Stimulated activated CD4-positive, alpha-beta T cell treated with anti-CD3 and anti-CD28 coated beads, Interleukin-12 subunit alpha, Interleukin-12 subunit beta, amount 100 ng/mL, for 4 hours (primary cell): Measurements from ENCODE around the gene FBXO9.

ENCODE experiments used
- DNase-seq: peaks from one replicate; pipeline ENCODE4 v3.0.0-alpha.2; 2020

Gene FBXO9

DNA sequence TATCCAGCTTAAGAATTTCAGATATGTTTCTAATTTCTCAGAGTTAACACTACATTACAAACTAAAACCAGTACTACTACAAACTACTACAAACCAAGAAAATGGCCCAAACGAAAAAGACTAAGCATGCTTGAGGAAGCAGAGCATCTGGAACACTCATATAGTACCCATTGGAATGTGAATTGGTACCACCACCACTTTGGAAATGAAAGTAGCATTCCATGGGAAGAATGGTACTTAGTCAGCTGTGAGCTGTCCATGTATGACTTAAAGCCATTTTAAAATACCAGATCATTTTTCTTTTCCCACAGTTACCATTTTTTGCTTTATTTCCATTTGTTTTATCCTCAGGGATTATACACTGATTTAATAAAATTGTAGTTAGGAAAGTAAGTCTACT is 30.5 kb downstream of the FBXO9 start:
- no peak for DNase-seq

GRCh38 chr6:53100561-53100960 is 35.4 kb downstream of the FBXO9 start:
- DNase-seq, result no peak

DNA sequence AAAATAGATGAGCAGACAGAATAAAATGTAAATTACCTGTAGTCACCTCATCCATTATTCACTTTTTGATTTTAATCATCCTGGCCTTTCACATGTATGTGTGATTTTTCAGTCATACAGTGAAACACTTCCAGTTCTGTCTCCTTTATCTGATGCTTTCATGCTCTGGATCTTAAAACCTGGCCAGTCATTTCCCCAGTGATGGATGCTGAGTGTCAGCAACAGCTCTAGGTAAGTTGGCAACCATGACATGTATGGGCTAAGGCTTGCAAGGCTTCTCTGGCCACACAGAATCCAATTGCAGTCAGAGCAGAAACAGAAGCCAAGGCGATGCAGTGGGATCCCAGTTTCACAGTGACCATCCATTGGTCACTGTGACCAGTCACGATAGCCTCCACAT is 35.8 kb downstream of the FBXO9 start:
- DNase-seq, result no peak

DNA sequence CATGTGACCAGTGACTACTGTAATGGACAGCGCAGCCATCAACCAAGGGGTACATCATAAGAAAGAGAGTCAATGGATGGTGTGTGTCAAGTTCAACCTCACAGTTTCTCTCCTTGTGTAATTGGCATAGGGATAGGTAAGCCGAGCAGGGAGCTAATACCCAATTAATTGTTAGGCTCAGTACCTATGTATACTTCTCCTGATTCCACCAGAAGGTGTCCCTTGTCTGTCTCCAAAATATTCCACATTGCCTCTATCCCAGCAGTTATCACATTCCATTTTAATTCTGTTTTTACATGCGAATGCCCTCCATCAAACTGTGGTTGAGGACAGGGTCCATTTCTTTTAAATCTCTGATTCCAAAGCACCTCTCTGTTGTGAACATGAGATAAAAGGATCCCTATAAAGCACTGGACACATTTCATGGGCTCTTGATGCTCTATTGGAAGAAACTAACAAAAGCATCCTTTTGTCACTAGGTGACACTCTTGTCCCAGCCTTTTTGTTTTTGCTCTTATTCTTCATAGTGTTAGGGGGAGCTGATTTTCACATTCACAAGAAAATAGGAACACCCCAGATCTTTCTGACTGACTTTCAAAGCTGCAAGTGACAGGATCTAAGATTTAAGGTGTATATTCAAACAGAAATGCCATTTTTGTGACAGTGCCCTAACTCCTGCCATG is 38.9 kb downstream of the FBXO9 start:
- DNase-seq, result no peak

- DNase-seq, result no peak
Measured at GRCh38 chr6:53104916-53105315, 39.7 kb downstream of the FBXO9 start.

DNA sequence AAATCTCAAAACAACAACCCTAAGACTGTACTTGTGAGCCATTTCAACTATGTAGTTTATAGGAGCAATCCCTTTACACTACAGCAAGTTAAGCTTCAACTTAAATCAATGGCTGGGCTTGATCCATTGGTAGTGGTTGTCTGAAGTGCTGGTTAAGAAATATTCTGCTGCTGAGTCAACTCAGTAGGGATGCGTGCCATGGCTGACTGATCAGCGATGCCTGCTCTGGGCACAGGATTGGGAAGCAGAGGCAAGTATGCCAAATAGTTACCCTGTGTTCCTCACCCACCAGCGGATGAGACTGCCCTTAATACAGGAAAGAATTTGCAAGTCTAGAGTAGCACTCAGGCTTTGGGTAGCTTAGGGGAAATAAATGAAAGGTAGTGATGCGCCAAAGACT is 41.9 kb downstream of the FBXO9 start:
- no peak for DNase-seq

GRCh38 chr6:53109612-53110011 is 44.4 kb downstream of the FBXO9 start:
- no peak for DNase-seq

DNA sequence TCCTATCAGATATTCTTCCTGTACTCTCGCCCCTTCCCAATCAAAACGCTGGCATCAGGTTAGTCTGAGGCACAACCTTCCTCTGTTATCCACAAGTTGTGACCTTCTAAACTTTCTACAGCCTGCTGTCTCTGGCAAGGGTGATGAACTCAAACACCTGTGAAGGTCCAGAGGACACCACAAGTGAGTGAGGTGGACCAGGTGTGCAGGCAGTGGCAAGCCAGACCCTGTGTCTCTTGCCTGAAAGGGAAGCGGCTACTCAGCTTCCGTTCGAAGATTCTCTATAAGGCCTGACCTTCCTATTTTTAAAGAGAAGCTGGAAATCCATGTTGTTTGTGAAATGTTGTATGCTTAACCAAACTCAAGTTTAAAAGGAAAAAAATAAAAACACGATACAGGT is 46.7 kb downstream of the FBXO9 start:
- DNase-seq, result no peak

- DNase-seq, result no peak
Measured at GRCh38 chr6:53112404-53112803, 47.2 kb downstream of the FBXO9 start.

DNA sequence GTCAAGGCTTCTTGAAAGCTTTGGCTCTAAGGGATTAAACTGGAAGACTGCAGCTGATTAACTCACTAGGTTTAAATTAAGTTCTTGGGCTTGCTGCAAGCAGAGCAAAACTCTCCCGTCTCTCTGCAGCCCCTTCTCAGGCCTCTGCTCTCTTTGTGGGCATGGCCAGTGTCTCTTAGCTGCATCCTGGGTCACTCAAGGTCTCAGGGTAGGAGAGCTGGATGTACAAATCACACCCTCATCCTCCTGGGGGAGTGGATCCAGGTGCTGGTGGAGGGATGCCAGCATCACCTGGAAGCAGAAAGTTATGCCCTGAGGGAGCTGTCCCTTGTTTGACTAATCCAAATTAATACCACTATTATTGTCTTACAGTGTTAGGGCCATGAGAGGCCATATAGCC is 47.7 kb downstream of the FBXO9 start:
- DNase-seq, result no peak

DNA sequence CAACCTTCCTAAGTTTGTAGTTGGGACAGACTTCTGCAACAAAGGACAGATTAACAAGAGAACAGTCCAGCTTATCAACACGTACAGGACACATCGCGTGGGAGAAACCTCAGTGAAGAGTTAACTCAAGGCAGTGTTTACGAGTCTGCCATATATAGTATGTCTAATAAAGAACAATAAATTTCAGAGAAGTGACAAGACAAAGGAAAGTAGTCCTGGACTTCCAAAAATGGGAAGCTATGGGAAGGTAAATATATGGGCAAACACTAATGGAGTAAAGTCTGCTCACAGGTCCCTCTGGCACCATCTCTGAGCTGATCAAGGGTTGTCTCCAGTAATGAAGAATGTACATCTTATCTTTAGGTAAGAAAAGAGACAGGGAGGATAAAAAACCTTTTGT is 48.5 kb downstream of the FBXO9 start:
- no peak for DNase-seq

DNA sequence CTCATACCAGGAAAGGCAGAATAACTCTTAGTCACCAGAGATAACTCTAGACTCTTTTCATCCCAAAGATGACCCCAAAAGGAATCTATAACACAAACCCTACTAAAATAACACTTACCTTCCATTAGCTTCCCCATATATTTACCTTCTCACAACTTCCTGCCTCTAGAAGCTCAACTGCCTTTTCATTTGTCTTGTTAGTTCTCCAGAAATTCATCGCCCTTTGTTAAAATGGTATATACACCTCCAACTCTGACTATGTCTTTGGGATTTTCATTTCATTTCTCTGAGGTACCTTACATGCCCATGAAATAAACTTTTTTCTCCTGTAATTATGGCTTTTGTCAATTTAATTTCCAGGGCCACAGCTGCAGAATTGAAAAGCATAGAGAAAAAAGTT is 49.9 kb downstream of the FBXO9 start:
- no peak for DNase-seq

- DNase-seq, result no peak
Measured at GRCh38 chr6:53115741-53116140, 50.5 kb downstream of the FBXO9 start.

GRCh38 chr6:53119349-53119748 is 54.1 kb downstream of the FBXO9 start:
- no peak for DNase-seq

GRCh38 chr6:53119772-53120409 is 54.7 kb downstream of the FBXO9 start:
- DNase-seq, result no peak

- no peak for DNase-seq
Measured at GRCh38 chr6:53124131-53124800, 59.1 kb downstream of the FBXO9 start.

DNA sequence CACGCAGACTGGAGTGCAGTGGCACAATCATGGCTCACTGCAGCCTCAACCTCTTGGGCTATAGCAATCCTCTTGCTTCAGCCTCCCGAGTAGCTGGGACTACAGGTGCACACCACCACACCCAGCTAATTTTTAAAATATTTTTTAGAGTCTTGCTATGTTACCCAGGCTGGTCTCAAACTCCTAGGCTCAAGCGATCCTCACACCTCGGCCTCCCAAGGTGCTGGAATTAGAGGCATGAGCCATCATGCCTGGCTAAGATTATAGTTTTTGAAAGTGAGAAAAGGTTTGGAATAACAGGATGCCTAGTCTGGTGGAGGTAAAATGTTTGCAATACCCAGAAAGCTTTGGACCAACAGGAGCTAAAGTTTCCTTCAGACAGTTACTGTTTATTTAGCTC is 60.1 kb downstream of the FBXO9 start:
- DNase-seq, result no peak

- no peak for DNase-seq
Measured at GRCh38 chr6:53128842-53129241, 63.6 kb downstream of the FBXO9 start.

DNA sequence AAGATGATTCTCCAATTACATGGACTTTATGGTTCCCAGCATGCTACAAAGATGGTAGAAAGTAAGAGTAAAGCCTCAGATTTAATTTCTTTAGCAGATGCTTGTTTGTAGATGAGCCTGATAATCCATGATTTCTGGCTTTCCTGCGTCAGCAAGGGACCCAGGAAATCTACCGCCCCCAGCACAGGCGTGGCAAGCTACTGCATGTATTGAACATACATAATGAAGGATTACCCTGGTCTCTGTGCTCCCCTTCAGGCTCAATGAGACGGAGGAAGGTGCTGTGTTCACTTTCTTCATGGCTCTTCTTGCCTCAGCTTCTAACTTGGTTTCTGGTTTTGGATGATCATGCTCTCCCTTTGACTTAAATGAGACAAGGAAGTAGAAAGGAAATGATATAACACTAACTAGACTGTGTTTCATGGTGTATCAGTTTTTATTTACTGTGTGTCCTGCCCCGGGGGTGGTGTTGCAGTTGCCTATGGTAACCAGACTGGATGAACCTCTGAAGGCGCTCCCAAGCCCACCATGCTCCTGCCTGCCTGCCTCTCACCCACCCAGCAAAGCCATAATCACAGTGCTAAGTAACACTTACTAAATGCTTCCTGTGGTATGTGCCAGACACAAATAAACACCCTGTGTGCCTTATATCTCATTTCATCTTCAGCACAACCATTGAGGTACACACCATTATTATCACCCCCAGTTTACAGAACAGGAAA is 65.5 kb downstream of the FBXO9 start:
- no peak for DNase-seq

- DNase-seq, result no peak
Measured at GRCh38 chr6:53133961-53134360, 68.8 kb downstream of the FBXO9 start.

DNA sequence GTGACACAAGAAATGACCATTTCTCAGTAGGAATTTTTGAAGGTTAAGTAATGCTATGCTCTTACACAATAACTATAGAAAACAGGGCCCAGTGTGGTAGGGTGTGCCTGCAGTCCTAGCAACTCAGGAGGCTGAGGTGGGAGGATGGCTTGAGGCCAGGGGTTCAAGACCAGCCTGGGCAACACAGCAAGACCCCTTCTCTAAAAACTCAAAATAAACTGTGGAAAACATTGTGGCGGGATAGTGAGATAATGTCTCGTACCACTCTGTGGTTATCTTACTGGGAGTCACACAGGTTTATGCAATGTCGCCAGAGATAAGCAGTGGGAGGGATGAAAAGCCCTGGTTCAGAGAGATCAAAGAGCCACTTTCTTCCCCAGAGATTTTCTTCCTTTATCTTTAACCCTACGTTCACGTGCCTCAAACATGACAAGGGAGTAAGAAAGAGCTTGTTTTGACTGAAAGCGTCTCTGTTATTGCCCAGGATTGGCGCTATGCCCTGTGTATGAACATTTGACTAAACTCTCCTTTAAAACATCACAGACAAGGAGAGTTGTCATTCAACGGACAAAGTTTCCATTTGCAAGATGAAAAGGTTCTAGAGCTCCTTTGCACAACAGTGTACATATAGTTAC is 69.5 kb downstream of the FBXO9 start:
- no peak for DNase-seq

DNA sequence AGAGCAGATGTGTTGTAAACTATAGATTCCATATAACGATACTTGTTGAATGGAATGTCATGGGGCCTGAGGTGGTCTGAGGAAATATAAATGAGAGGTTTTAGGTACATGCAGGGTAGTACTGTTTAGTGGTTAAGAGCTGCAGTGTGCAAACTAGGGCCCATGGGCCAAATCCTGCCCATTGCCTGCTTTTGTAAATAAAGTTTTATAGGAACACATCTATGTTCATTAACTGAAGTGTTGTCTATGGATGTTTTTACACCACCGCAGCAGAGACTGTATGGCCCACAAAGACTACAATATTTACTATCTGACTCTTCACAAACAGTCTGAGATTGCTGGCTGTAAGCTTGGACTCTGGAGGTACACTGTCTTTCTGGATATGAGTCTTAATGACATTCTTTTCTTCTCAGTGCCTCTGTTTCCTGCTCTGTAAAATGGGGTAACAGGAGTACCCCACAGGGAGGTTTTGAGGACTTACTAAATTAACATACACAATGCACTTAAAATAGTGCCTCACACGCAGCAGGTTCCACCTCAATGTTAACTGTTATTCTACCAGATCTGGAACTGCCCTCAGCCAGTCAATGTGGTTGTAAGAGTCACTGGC is 70.9 kb downstream of the FBXO9 start:
- DNase-seq, result no peak
